HG03045 (cell line): ENCODE data around the gene SMYD3.

Source experiments
- ATAC-seq: cut with Tn5 transposase; IDR thresholded peaks from one replicate; pipeline ENCODE4 v1.9.1; 2021; ENCODE audit warnings: mild to moderate bottlenecking, moderate library complexity; ENCODE audit not compliant: unreplicated experiment

Gene SMYD3

GRCh38 chr1:246121533-246121932 is 385.5 kb downstream of the SMYD3 start:
- no peak for ATAC-seq

GRCh38 chr1:246117066-246117791 is 389.9 kb downstream of the SMYD3 start:
- peak; percentile 83 for ATAC-seq

- ATAC-seq: no peak
Observed at GRCh38 chr1:246114369-246114768, 392.7 kb downstream of the SMYD3 start.

GRCh38 chr1:246113555-246114095 is 393.5 kb downstream of the SMYD3 start:
- no peak for ATAC-seq

- no peak for ATAC-seq
Observed at GRCh38 chr1:246111570-246111969, 395.5 kb downstream of the SMYD3 start.

- ATAC-seq: no peak
Observed at GRCh38 chr1:246110343-246111219, 396.5 kb downstream of the SMYD3 start.

- no peak for ATAC-seq
Observed at GRCh38 chr1:246108278-246108925, 398.7 kb downstream of the SMYD3 start.

- ATAC-seq: no peak
Observed at GRCh38 chr1:246107516-246108277, 399.4 kb downstream of the SMYD3 start.

GRCh38 chr1:246106342-246106763 is 400.7 kb downstream of the SMYD3 start:
- no peak for ATAC-seq

- no peak for ATAC-seq
Observed at GRCh38 chr1:246104927-246105326, 402.2 kb downstream of the SMYD3 start.

- ATAC-seq: no peak
Observed at GRCh38 chr1:246099570-246099969, 407.5 kb downstream of the SMYD3 start.

GRCh38 chr1:246096356-246096755 is 410.7 kb downstream of the SMYD3 start:
- no peak for ATAC-seq

- ATAC-seq: no peak
Observed at GRCh38 chr1:246095443-246095842, 411.6 kb downstream of the SMYD3 start.

GRCh38 chr1:246093230-246093629 is 413.8 kb downstream of the SMYD3 start:
- no peak for ATAC-seq

GRCh38 chr1:246092136-246092535 is 414.9 kb downstream of the SMYD3 start:
- no peak for ATAC-seq

GRCh38 chr1:246091477-246091876 is 415.6 kb downstream of the SMYD3 start:
- ATAC-seq: no peak

GRCh38 chr1:246086191-246086590 is 420.9 kb downstream of the SMYD3 start:
- ATAC-seq: no peak

GRCh38 chr1:246083416-246083815 is 423.7 kb downstream of the SMYD3 start:
- no peak for ATAC-seq

GRCh38 chr1:246081856-246082668 is 425.0 kb downstream of the SMYD3 start:
- ATAC-seq: no peak
